ENCODE data around the gene HOXC4.
"Not testable (repeated sequence)": the region's sequence is repeated elsewhere in the genome, so short reads cannot be mapped to it uniquely, and the experiment has no call there.

HOXC4 gene

DNA sequence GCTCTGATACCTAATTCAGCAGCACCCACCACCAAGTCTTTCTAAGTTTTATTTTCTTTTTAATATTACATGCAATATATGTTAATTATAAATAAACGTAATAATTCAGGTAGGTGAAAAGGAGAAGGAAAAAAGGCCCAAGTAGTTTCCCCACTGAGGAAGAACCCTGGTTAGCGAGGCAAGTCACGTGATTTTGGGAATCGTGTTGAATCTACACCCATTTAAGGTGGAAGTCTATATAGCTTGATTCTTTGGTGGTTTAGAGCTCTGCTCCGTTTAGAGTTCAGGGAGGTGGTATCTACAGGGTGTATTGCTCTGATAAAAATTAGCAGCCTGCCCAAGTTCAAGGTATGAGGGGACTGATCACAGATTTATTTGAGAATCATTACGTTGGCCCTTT is 47.0 kb downstream of the HOXC4 start:
- not testable (repeated sequence) for DNase-seq

DNA sequence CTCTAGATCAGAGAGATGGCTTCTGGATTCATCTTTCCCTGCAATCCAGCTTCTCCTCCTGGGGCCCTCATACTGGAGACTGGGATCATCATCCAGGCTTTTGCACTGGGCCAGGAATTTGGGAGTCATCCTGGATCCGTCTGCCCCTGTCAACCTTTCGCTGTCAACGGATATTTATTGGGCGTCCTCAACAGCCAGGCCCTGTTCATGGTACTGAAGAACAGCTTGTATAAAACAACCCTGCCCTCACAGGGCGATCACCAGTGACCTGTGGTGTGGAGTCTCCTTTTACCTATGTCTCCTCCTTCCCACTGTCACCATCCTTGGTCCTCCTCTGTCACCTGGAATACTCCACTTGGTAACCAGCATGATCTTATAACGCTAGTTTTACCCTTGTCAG is 48.6 kb downstream of the HOXC4 start:
- DNase-seq, result not testable (repeated sequence)

DNA sequence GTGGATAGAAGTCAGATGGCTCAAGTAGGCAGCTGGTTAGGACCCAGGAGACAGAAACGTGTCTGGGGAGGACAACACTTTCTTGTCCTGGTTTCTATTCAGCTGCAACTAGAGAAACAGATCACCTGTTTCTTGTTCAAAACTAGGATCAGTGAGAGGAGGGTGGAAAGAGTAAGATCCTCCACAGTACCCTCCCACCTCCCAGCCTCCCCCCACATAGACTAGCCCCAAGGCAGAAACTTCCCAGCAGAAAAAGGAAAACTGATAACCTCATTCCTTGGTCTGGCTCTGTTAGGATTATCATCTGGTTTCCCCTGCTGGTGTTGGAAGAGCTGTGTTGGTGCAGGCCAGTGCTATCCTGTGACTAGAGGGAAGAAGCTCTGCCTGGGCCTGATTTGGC is 50.2 kb downstream of the HOXC4 start:
- not testable (repeated sequence) for DNase-seq
